ENCODE measurements around the gene MTMR11.
A peak's percentile ranks its signal among the peaks of the same experiment; 100 is the strongest.

The MTMR11 gene

GRCh38 chr1:149914545-149914944, 22.1 kb downstream of the MTMR11 start:
- in situ Hi-C loops (cut with HindIII; ENCODE audit: low pct_ligation_motif_present, low sequenced_read_pairs): no loop called here
- Histone ChIP-seq H3K27ac (no peak overlapping the region), H3K27me3 (replicated peaks) (no peaks in the 10 kb centered on the region), H3K36me3 (replicated peaks) (no peaks in the 10 kb centered on the region), H3K4me3 (ENCODE audit: low read depth, low read length) (no peak overlapping the region)
- TF ChIP-seq CTCF (IDR thresholded peaks at IDR 0.05; ENCODE audit: low read depth, low read length, missing control alignments): no peak
- no peak for DNase-seq

GRCh38 chr1:149906570-149907075, 30.1 kb downstream of the MTMR11 start:
- Histone ChIP-seq H3K36me3 (replicated peaks) (peaks cover 2% of the 10 kb centered on the region), H3K27ac (no peak overlapping the region), H3K4me3 (ENCODE audit: low read depth, low read length) (no peak overlapping the region), H3K27me3 (replicated peaks) (no peaks in the 10 kb centered on the region)
- in situ Hi-C loops (cut with HindIII; ENCODE audit: low pct_ligation_motif_present, low sequenced_read_pairs): no loop called here
- no peak for TF ChIP-seq CTCF (IDR thresholded peaks at IDR 0.05; ENCODE audit: low read depth, low read length, missing control alignments)
- no peak for DNase-seq

GRCh38 chr1:149903836-149904491, 32.7 kb downstream of the MTMR11 start:
- Histone ChIP-seq H3K27me3 (replicated peaks) (no peaks in the 10 kb centered on the region), H3K4me3 (ENCODE audit: low read depth, low read length) (no peak overlapping the region), H3K27ac (no peak overlapping the region), H3K36me3 (replicated peaks) (peaks cover 3% of the 10 kb centered on the region)
- in situ Hi-C loops (cut with HindIII; ENCODE audit: low pct_ligation_motif_present, low sequenced_read_pairs): no loop called here
- DNase-seq: no peak
- TF ChIP-seq CTCF (IDR thresholded peaks at IDR 0.05; ENCODE audit: low read depth, low read length, missing control alignments): no peak

GRCh38 chr1:149899460-149900284, 37.0 kb downstream of the MTMR11 start, which contains the start of gene BOLA1:
TSS of gene BOLA1 (plus strand) at chr1:149899568. CDS start at chr1:149900060, 492 bp downstream.
- Histone ChIP-seq H3K27ac (peak within 1 kb of the TSS; percentile 56), H3K27me3 (replicated peaks) (no peaks in the 10 kb centered on the region), H3K36me3 (replicated peaks) (peaks cover 3% of the 10 kb centered on the region), H3K4me3 (ENCODE audit: low read depth, low read length) (peak within 1 kb of the TSS; percentile 58)
- TF ChIP-seq CTCF (IDR thresholded peaks at IDR 0.05; ENCODE audit: low read depth, low read length, missing control alignments): no peak
- in situ Hi-C loops (cut with HindIII; ENCODE audit: low pct_ligation_motif_present, low sequenced_read_pairs): no loop called here
- peak; percentile 87 for DNase-seq

- in situ Hi-C loops (cut with HindIII; ENCODE audit: low pct_ligation_motif_present, low sequenced_read_pairs): no loop called here
- no peak overlapping the region for H3K27ac ChIP-seq
- no peak for TF ChIP-seq CTCF (IDR thresholded peaks at IDR 0.05; ENCODE audit: low read depth, low read length, missing control alignments)
- no peak for DNase-seq
- H3K36me3 ChIP-seq (replicated peaks): peaks cover 3% of the 10 kb centered on the region
- no peak overlapping the region for H3K4me3 ChIP-seq (ENCODE audit: low read depth, low read length)
- H3K27me3 ChIP-seq (replicated peaks): no peaks in the 10 kb centered on the region
These were observed 40.1 kb downstream of the MTMR11 start for GRCh38 chr1:149896575-149896974.
